Endothelial cell (in vitro differentiated cells): Measurements from ENCODE around the gene TMEM269. TPM values are rescaled to one million over a fixed set of nuclear protein-coding genes. Genes with fewer than 3 reads are reported as not detected.

Experiments used
- DNase-seq: peaks from one replicate; pipeline ENCODE4 v3.0.0; 2021; ENCODE audit warnings: low spot score
- H3K27ac Mint-ChIP-seq: one replicate; pipeline ENCODE4 v1.8.0; 2021; ENCODE audit warnings: mixed read lengths, inconsistent platforms; ENCODE audit not compliant: unreplicated experiment
- H3K27me3 Mint-ChIP-seq: one replicate; pipeline ENCODE4 v1.8.0; 2021; ENCODE audit warnings: mild to moderate bottlenecking, moderate library complexity, mixed read lengths, inconsistent platforms; ENCODE audit not compliant: unreplicated experiment
- H3K36me3 Mint-ChIP-seq: one replicate; pipeline ENCODE4 v1.8.0; 2021; ENCODE audit warnings: mild to moderate bottlenecking, low read depth, mixed read lengths, inconsistent platforms; ENCODE audit not compliant: unreplicated experiment
- H3K4me1 Mint-ChIP-seq: one replicate; pipeline ENCODE4 v1.8.0; 2021; ENCODE audit warnings: mild to moderate bottlenecking, mixed read lengths, inconsistent platforms; ENCODE audit not compliant: unreplicated experiment
- H3K4me3 Mint-ChIP-seq: one replicate; pipeline ENCODE4 v1.8.0; 2021; ENCODE audit warnings: mild to moderate bottlenecking, mixed read lengths, inconsistent platforms; ENCODE audit not compliant: unreplicated experiment
- H3K9me3 Mint-ChIP-seq: one replicate; pipeline ENCODE4 v1.8.0; 2021; ENCODE audit warnings: mixed read lengths, inconsistent platforms; ENCODE audit not compliant: unreplicated experiment
- CTCF ChIP-seq: fragments of 200-600 bp; sonication (generic); IDR thresholded peaks from one replicate; pipeline ENCODE4 v1.5.0; 2021; ENCODE audit warnings: antibody characterized with exemption; ENCODE audit not compliant: unreplicated experiment
- total RNA-seq: library from RNA; stranded (reverse); fragmentation: NEBNext Ultra II Directional; extraction: Animal tissue kit (Norgen Biotek cat#: 25700); gene quantifications from one replicate; pipeline ENCODE4 v1.2.1, GENCODE V29; 2021; ENCODE audit not compliant: unreplicated experiment

Gene TMEM269
- total RNA-seq, 1 donor from 2014 or later, result 0.38 TPM

GRCh38 chr1:42847721-42848460 lies 63.1 kb downstream of the TMEM269 start:
- no peak for DNase-seq
- peaks cover 44% of the 10 kb centered on the region for H3K36me3 Mint-ChIP-seq
- peak overlapping the region; percentile 100 for H3K4me3 Mint-ChIP-seq
- TF ChIP-seq CTCF, result no peak
- H3K4me1 Mint-ChIP-seq, result peaks cover 17% of the 10 kb centered on the region
- peak overlapping the region; percentile 72 for H3K27ac Mint-ChIP-seq
- H3K9me3 Mint-ChIP-seq, result no peaks in the 10 kb centered on the region
- H3K27me3 Mint-ChIP-seq, result peaks cover 4% of the 10 kb centered on the region

- peaks cover 42% of the 10 kb centered on the region for H3K36me3 Mint-ChIP-seq
- no peak overlapping the region for H3K27ac Mint-ChIP-seq
- no peak for TF ChIP-seq CTCF
- DNase-seq, result no peak
- H3K27me3 Mint-ChIP-seq, result peaks cover 2% of the 10 kb centered on the region
- H3K4me1 Mint-ChIP-seq, result peaks cover 17% of the 10 kb centered on the region
- peak overlapping the region; percentile 0 for H3K4me3 Mint-ChIP-seq
- H3K9me3 Mint-ChIP-seq, result no peaks in the 10 kb centered on the region
Observed at GRCh38 chr1:42848823-42849537, 64.2 kb downstream of the TMEM269 start.

- Mint-ChIP-seq H3K4me1 (peaks cover 17% of the 10 kb centered on the region), H3K4me3 (peak overlapping the region; percentile 0), H3K9me3 (no peaks in the 10 kb centered on the region), H3K27me3 (peaks cover 2% of the 10 kb centered on the region), H3K27ac (peak overlapping the region; percentile 1), H3K36me3 (peaks cover 42% of the 10 kb centered on the region)
- DNase-seq, result no peak
- TF ChIP-seq CTCF, result no peak
Observed at GRCh38 chr1:42849944-42850343, 65.2 kb downstream of the TMEM269 start.

Other genes starting within 250 kb of the TMEM269 start
- gene PPIH, start 126.6 kb upstream of the TMEM269 start, total RNA-seq, result 37.4 TPM
- gene YBX1, start 102.6 kb upstream of the TMEM269 start, total RNA-seq, result 741 TPM
- not detected for gene CLDN19, start 44.8 kb upstream of the TMEM269 start, total RNA-seq
- gene P3H1, start 18.0 kb upstream of the TMEM269 start, total RNA-seq, result 178 TPM
- gene C1orf50, start 17.7 kb upstream of the TMEM269 start, total RNA-seq, result 11.3 TPM
- gene ERMAP, start 32.1 kb downstream of the TMEM269 start, total RNA-seq, result 12.4 TPM
- gene SVBP, start 32.4 kb downstream of the TMEM269 start, total RNA-seq, result 55.1 TPM
- 12.0 TPM for gene ZNF691, start 61.6 kb downstream of the TMEM269 start, total RNA-seq
- gene SLC2A1, start 173.9 kb downstream of the TMEM269 start, total RNA-seq, result 511 TPM